Suppressor macrophage treated with lipopolysaccharide for 4 hours (primary cell): ENCODE data around the gene ST8SIA6.
A peak's percentile ranks its signal among the peaks of the same experiment; 100 is the strongest.

ENCODE experiments used
- DNase-seq: peaks from one replicate; pipeline ENCODE4 v3.0.0-alpha.2; 2020

Gene ST8SIA6

GRCh38 chr10:17383801-17384555, 70.4 kb downstream of the ST8SIA6 start:
- no peak for DNase-seq

DNA sequence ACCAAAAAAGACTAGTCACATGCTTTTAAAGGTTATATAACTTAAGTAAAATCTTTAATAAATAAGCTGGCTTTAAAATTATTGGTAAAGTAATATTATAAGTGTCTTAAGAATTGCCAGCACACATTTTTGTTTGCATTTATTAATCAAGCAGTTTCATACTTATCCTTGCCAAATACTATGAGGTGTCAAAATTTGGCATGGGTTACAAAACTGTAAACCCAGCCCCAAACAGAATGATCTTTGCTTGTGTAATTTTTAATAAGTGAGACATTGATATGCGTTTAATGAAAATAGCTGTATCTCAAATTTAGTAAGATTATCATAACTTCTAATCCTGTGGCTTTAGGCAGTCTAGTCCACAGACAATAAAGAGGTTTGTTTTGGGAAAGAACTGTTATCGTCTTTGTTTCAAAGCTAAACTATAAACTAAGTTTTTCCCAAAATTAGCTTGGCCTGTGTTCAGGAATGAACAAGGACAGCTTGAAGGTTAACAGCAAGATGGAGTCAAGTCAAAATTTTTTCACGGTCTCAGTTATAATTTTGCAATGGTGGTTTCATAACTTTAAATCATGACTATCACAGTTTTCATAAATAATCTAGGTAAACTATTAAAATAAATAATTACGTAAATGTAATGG, 72.8 kb downstream of the ST8SIA6 start:
- no peak for DNase-seq

GRCh38 chr10:17380888-17381287, 73.5 kb downstream of the ST8SIA6 start:
- DNase-seq: no peak

GRCh38 chr10:17380016-17380415, 74.4 kb downstream of the ST8SIA6 start:
- no peak for DNase-seq

- no peak for DNase-seq
These were observed 75.2 kb downstream of the ST8SIA6 start for GRCh38 chr10:17379151-17379690.

DNA sequence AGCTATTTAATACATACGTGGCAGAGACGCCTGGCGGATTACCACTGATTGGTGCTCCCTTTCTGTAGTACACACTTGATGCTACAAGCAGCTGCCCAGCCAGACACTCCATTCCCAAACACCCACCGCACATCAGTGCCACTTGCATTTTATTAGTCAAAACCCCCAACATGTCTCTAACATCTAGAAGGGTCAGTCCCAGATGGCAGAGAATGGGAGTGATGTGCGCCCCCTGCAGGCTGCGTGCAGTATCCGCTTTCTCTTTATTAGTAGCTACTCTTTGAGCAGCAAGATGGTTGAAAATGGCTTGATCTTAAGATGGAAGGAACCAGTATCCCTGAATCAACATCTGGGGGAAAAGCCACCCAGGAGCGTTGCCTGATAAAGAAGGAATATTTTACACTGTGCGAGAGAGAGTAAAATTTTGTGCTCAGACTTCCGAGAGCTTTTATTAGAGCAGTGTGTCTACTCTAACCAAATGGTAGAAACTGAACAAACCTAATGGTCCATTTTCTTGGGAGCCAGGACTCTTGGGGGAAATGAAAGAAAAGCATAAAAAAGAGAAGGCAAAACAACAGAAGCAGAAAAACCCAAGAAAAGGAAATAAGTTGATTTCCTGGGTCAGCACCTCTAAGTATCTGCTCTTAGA, 78.3 kb downstream of the ST8SIA6 start:
- peak; percentile 23 for DNase-seq

- DNase-seq: no peak
These were observed 85.6 kb downstream of the ST8SIA6 start for GRCh38 chr10:17368708-17369272.

GRCh38 chr10:17366705-17367104, 87.7 kb downstream of the ST8SIA6 start:
- DNase-seq: no peak

- DNase-seq: no peak
These were observed 89.0 kb downstream of the ST8SIA6 start for GRCh38 chr10:17365402-17365801.

GRCh38 chr10:17358461-17358860, 95.9 kb downstream of the ST8SIA6 start:
- no peak for DNase-seq

GRCh38 chr10:17357781-17358180, 96.6 kb downstream of the ST8SIA6 start:
- no peak for DNase-seq

GRCh38 chr10:17356820-17357219, 97.6 kb downstream of the ST8SIA6 start:
- DNase-seq: no peak

DNA sequence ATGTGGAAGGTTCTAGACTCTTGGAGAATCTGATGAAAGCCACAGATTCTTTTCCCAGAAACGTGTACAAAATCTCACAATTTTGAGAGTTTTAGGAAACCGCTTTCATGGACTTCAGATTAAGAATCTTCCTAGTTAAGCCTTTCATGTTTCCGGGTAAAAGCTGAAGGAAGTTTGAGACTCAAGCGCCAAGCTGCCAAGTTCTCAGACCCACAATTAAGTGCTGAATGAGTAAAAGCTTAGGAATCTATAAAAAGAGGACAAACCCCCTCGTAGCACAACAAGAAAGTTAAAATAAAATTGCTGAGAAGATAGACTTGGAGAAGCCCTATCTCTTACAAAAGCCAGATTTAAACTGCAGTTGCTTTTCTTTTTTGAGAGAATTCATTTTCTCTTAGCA, 99.6 kb downstream of the ST8SIA6 start:
- no peak for DNase-seq

DNA sequence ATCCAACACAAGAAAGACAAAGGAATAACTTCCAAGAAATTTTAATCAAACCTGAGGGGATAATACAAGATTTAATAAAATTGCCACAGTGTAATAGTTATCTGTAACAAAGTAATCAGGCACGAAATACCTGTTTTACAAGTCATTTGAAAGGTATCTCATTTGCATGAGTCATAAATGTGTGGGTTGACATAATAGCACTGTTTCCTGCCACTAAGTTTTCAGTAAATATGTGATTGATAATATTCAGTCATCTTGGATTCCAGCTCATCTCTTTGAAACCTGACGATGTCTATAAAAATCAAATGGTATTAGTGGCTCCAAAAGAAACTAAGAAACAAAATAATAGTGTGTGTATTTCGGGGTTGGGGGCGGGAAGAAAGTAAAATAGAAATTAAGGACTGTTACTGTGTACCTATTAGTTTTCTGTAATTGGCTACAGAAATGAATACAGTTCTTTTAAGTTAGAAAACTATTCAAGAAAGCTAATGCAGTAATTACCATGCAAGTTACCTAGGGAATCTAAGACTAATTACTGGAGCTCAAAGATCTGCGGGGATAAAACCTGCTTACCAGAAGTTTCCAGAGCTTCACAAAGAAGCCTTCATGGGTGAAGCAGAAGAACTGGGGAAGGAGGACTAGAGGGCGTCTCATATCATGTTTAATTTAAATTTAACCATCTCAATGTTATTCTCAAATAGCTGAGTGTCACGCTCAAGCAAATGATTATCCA, 100.7 kb downstream of the ST8SIA6 start:
- DNase-seq: no peak

GRCh38 chr10:17352583-17352982, 101.8 kb downstream of the ST8SIA6 start:
- DNase-seq: no peak

DNA sequence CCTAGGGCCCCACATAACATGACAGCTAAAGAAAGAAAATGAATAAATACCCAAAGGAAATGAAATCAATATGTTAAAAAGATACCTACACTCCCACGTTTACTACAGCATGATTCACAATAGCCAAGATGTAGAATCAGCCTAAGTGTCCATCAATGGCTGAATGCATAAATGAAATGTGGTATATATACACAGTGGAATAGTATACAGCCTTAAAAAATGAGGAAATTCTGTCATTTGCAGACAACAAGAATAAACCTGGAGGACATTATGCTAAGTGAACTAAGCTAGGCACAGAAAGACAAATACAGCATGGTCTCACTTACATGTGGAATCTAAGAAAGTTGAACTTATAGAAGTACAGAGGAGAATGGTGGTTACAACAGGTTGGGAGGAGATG, 102.9 kb downstream of the ST8SIA6 start:
- no peak for DNase-seq

DNA sequence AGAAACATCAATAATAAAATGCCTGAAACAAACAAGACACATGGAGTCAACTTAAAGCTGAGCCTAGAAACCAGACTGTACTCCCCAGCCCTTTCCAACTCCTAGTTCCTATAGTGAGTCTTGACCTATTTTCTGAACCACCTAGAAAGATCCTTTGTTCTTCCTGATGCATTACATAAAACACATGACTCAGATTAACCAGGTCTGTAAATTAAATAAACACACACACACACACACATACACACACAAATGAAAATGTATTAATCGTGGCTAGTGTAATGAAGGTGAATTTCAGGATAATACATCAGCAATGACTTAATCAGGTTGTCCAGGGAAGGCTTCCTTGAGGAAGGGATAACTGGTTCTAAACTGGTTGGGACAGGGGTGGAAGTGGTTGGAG, 104.7 kb downstream of the ST8SIA6 start:
- no peak for DNase-seq

- no peak for DNase-seq
These were observed 105.7 kb downstream of the ST8SIA6 start for GRCh38 chr10:17348501-17349349.

GRCh38 chr10:17348011-17348500, 106.3 kb downstream of the ST8SIA6 start:
- no peak for DNase-seq

GRCh38 chr10:17344206-17344605, 110.2 kb downstream of the ST8SIA6 start:
- DNase-seq: no peak

GRCh38 chr10:17343118-17343517, 111.3 kb downstream of the ST8SIA6 start:
- no peak for DNase-seq
